HG03045 (cell line): ENCODE measurements around the gene GNGT1.

Experiments
- ATAC-seq: cut with Tn5 transposase; IDR thresholded peaks from one replicate; pipeline ENCODE4 v1.9.1; 2021; ENCODE audit warnings: mild to moderate bottlenecking, moderate library complexity; ENCODE audit not compliant: unreplicated experiment

Gene GNGT1

DNA sequence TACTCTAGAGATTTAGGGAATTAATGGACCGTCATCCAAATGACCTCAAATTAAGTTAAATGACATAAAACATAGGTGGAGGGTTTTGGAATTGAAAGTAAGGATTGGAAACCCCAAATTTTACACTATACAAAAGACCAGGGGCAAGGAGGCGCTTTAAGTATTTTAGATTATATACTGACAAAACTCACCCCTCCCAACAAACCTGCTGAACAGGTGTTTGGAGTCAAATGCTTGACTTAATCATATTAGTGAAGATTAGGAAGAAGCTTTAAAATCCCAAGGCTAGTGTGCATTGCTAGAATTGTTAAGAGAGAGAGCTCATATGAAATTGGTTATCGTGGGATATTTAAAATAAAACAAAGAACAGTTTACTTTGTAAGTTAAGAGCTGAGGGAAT is at the start of gene GNGT1:
GNGT1 (plus strand) TSS at position 301 of the 400 bp plus-strand sequence. CDS start 180 bp downstream, outside the sequence.
- ATAC-seq: no peak

GRCh38 chr7:93858857-93859256 is 47.5 kb upstream of the GNGT1 start:
- no peak for ATAC-seq

GRCh38 chr7:93860261-93860660 is 46.1 kb upstream of the GNGT1 start:
- no peak for ATAC-seq

- no peak for ATAC-seq
These were observed 44.9 kb upstream of the GNGT1 start for GRCh38 chr7:93861325-93861949.

DNA sequence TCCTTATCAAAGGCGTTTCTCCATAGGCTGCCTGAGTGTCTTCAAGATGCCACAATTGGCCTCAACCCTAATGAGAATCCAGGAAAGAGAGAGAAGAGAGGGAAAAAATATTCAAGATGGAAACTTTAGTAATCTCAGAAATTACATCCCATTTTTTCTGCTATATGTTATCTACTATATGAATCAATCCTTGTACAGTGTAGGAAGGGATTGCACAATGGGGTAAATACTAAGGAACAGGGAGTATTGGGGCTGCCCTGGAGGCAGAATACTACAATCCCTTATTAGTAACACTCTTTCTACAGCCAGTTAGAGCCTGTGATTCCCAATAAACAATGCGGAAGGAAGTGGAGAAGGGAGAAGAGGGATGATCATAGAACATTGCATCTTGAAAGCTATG is 43.7 kb upstream of the GNGT1 start:
- no peak for ATAC-seq

GRCh38 chr7:93866886-93867285 is 39.5 kb upstream of the GNGT1 start:
- ATAC-seq: no peak

DNA sequence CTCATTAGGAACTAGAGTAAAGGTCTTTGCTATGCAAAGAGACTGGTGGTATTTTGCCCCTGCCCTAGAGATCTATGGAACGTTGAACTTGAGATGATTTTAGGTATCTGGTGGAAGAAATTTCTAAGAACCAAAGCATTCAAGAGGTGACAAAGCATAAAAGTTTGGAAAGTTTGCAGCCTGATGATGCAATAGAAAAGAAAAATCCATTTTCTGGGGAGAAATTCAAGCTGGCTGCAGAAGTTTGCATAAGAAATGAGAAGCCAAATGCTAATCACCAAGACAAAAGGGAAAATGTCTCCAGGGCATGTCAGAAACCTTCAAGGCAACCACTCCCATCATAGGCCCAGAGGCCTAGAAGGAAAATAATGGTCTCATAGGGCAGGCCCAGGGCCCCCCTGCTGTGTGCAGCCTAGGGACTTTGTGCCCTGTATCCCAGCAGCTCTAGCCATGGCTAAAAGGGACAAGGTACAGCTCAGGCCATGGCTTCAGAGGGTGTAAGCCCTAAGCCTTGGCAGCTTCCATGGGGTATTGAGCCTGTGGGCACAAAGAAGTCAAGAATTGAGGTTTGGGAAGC is 32.3 kb upstream of the GNGT1 start:
- no peak for ATAC-seq

- no peak for ATAC-seq
These were observed 28.6 kb upstream of the GNGT1 start for GRCh38 chr7:93877742-93878141.

DNA sequence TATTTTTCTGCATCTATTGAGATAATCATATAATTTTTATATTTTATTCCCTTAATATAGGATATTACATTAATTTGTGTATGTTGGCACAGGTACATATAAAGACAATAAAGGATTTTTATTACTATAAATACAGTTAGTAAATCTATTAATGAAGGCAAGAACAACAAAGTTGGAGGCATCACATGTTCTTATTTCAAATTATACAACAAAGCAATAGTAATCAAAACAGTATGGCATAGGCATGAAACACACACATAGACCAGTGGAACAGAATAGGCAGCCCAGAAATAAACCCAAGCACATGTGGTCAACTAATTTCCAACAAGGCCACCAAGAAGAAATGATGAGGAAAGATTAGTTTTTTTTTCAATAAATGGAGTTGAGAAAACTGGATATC is 27.0 kb upstream of the GNGT1 start:
- ATAC-seq: no peak

- ATAC-seq: no peak
These were observed 23.9 kb upstream of the GNGT1 start for GRCh38 chr7:93882468-93882867.

GRCh38 chr7:93883078-93883916 is 23.1 kb upstream of the GNGT1 start:
- ATAC-seq: no peak

DNA sequence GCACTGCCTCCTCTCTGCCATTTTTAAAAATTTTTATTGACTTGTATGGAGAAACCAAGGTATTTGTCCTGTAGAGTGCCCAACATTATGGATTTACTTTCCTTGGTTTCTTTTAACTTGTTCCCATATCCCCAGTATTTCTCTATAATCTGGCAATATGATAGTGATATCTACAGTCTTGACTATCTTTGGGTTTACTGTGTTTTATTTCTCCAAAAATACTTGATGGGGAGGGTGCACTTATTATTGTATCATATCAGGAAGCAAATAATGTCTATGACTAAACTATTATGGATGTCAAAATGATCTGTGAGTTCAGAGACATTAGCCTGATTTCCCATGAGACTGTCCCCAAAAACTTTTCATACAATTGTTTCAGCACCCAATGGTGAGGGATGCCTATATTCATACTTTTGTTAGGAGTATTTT is 22.4 kb upstream of the GNGT1 start:
- ATAC-seq: no peak

DNA sequence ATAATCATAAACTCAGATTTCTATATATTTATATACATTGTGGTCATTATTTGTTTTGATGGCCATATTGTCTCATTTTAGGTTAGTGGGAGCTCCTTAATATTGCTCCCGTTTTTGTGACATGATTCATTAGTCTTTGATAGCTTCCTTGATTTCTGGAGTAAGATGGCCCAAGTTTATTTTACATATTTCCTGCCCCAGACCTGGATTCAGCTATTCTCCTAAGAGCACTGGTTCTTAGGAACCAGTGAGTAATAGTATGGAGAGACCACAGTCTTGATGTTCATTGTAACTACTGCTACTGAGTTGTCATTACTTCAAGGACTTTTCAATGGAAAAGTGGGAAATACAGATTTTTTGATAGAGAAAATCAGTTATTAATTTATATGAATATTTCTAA is 21.8 kb upstream of the GNGT1 start:
- ATAC-seq: no peak

DNA sequence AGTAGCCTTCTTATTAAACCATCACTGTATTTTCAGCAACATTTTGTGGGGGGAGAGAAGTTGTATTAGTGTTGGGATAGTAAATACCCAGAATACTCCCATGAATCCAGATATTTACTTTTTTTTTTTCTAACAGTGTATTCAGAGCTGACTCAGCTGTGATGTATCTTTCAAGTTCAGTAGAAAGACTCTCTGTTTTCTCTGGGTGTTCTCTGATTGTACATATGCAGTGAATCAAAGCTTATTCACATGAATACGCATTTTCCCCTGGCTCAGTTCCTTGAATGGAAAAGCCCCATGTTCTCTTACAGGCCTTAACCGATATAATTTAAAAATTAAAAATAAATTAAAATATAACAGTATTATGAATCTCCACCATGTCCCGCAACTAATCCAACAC is 17.1 kb upstream of the GNGT1 start:
- no peak for ATAC-seq

DNA sequence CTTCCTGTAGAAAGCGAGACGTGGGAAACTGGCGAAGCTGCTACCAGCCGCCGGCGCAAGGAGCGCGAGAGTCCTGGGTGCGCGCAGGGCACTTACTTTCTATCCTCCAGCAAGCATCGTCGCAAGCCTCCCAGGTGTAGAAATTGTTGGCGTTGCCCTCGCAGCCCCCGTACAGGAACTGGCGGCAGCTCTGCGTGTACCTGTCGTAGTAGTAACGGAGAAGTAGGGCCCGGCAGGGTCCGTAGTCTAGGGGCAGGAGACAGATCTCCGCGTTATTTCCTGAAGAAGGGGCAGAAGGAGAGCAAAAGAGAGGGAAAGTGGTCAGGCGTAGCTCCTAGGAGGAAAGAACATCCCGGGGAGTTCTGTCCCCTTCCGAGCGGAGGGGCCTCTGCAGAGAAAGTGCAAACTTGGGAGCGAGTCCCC is 16.3 kb upstream of the GNGT1 start:
- no peak for ATAC-seq

GRCh38 chr7:93890464-93891068 is 15.8 kb upstream of the GNGT1 start, which contains the start of gene TFPI2:
TSS of gene TFPI2 (minus strand) at chr7:93890753. CDS start at chr7:93890678, 75 bp downstream.
- no peak for ATAC-seq

DNA sequence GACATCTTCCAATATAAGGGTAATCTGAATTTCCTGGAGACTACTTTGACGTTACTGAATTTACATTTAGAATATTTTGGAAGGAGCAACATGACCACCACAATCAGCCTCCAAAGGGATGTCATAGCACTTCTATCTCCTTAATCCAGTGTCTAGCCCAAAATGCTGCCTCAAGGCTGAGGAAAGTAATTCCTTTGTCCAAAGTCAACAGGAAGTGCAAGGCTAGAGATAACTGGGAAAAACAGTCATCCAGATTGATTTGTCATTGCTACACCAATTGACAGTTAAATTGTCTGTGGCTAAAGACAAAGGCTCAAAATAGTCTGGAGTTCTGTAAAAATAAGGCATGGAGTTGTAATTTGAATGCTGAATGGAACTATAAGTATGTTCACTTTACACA is 11.9 kb upstream of the GNGT1 start:
- no peak for ATAC-seq

- no peak for ATAC-seq
These were observed 11.3 kb upstream of the GNGT1 start for GRCh38 chr7:93894966-93895640.

DNA sequence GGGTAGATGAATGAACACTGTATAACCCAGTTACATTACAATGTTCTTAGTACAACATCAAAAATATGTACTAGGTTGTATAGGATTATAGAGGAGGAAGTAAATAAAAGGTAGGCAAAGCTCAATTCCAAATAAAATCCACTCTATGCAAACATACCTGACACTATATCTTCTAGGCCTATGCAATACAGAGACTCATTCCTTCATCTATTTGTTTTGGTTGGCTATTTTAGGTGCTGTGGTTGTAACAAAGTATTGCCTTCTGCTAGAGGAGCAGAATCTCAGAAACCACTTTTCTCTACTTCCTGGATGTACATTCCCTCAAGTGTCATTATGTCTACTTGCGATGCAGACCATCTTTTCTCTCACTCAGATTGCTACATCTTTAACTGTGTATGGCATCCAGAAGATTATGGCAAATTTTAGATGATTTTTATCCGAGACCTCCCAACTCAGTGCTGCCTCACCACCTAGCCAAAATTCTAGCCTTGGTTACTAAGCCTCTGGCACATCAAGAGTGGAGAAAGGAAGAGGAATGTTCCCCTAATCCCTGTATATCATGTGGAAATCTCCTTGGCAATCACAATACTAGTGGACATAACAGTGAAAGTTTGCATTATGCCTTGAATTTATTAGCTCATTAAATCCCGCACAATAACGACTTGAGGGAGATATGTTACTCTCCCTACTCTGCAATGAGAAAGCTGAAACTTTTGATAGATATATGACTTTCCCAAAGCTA is 10.3 kb upstream of the GNGT1 start:
- no peak for ATAC-seq

DNA sequence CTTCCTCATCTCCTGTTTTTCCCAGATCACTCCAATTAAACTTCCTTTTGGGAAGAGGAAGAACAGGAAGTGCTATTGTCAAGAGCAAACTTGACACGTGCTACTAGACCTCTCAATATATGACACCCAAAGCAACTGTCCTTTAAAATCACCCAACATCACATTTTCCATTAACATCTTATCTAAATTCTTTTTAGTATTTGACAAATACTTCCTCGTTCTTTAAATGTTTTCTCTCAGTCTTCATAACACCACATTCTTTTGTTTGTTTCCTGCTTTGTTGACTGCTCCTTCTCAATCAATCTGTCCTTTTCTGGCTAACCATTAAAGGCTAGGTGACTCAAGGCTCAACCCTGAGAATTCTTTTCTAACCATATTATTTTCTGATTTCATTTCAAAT is 8.7 kb upstream of the GNGT1 start:
- ATAC-seq: no peak
